H1 (cell line): ENCODE results near the gene PRRG3. TPM values are rescaled to one million over a fixed set of nuclear protein-coding genes. Genes with fewer than 3 reads are reported as not detected.

ENCODE experiments used
- CREB1 ChIP-seq: IDR thresholded peaks from 2 replicates; pipeline ENCODE4 v1.6.1; 2012; ENCODE audit warnings: inconsistent platforms
- CTCF ChIP-seq, 3 experiments: IDR thresholded peaks; 1 replicate in 2 of 3; 2 replicates in 1 of 3; pipeline versions ENCODE4 v1.5.1 to v1.6.1; 2011; ENCODE audit warnings: low read length in 3 of 3, mild to moderate bottlenecking in 3 of 3, inconsistent platforms in 2 of 3, low read depth in 1 of 3, moderate library complexity in 1 of 3; ENCODE audit not compliant: insufficient read depth in 1 of 3; ENCODE audit errors: control extremely low read depth in 1 of 3
- EGR1 ChIP-seq: IDR thresholded peaks from 2 replicates; pipeline ENCODE4 v1.6.1; 2011; ENCODE audit warnings: low read depth, low read length, borderline replicate concordance
- EP300 ChIP-seq, 2 experiments: IDR thresholded peaks; 1 replicate in 1 of 2; 2 replicates in 1 of 2; pipeline ENCODE4 v1.6.1; 2011 to 2012; ENCODE audit warnings: low read depth in 2 of 2, low read length in 2 of 2, mild to moderate bottlenecking in 2 of 2, borderline replicate concordance in 1 of 2, inconsistent platforms in 1 of 2, moderate library complexity in 1 of 2
- PHF8 ChIP-seq: fragments of 200-600 bp; sonication (generic); conservative IDR thresholded peaks from 2 replicates; pipeline ENCODE4 v1.7.1; 2012; ENCODE audit warnings: low read depth, mild to moderate bottlenecking, inconsistent platforms, low read length, moderate library complexity
- RFX5 ChIP-seq: IDR thresholded peaks from 2 replicates; pipeline ENCODE4 v1.6.1; 2011; ENCODE audit warnings: low read depth, low read length, improper control_type of control experiment, borderline replicate concordance
- RXRA ChIP-seq: IDR thresholded peaks from 2 replicates; pipeline ENCODE4 v1.6.1; 2011; ENCODE audit warnings: low read depth, mild to moderate bottlenecking, low read length, moderate library complexity; ENCODE audit not compliant: insufficient read depth
- SIRT6 ChIP-seq: IDR thresholded peaks from one replicate; pipeline ENCODE4 v1.7.1; 2012; ENCODE audit warnings: low read length, inconsistent platforms
- polyA plus RNA-seq, 7 experiments: library from polyadenylated mRNA; depleted of rRNA in 3 of 7; stranded (reverse) in 5 of 7; unstranded in 2 of 7; fragments of >200 nt in 5 of 7; fragments of 200-250 nt in 2 of 7; gene quantifications; 1 replicate in 5 of 7; 2 replicates in 1 of 7; 4 replicates in 1 of 7; pipeline versions ENCODE4 v1.2.1 to v1.2.3, GENCODE V29; 2011 to 2013; ENCODE audit warnings: missing spikeins in 2 of 7, mixed read lengths in 2 of 7
- total RNA-seq: library from RNA; stranded (reverse); fragmentation: NEBNext Ultra II Directional; extraction: Animal tissue kit (Norgen Biotek cat#: 25700); gene quantifications from 2 replicates; pipeline ENCODE4 v1.2.1, GENCODE V29; 2021

The PRRG3 gene
- total and polyA plus RNA-seq, 2 of the 8 experiments (the other 6 are each of a cell fraction or from before 2014, with no cell fraction given), result 4.2 to 5.4 TPM

GRCh38 chrX:151722241-151722846 lies 27.1 kb downstream of the PRRG3 start (continued):
- TF ChIP-seq RXRA, result no peak
- no peak for TF ChIP-seq EGR1
- TF ChIP-seq PHF8, result no peak
- TF ChIP-seq SIRT6, result no peak
- TF ChIP-seq RFX5, result no peak
- no peak for TF ChIP-seq EP300 (IDR thresholded peaks at IDR 0.05; ENCODE audit: borderline replicate concordance in 1 of 2, low read depth in 2 of 2, low read length in 2 of 2)
- 0 out of 2 replicates have a peak, but pooled peaks have one; percentile 13 for TF ChIP-seq CREB1
- peak; percentile 57 to 70 (median 65) for TF ChIP-seq CTCF (IDR thresholded peaks at IDR 0.05; ENCODE audit: control extremely low read depth in 1 of 3, insufficient read depth in 1 of 3, low read depth in 1 of 3, low read length in 3 of 3)
